Duodenal mucosa (tissue), 2 donors: Measurements from ENCODE around the gene CACNA1H.
"Not testable (repeated sequence)": the region's sequence is repeated elsewhere in the genome, so short reads cannot be mapped to it uniquely, and the experiment has no call there.

Source experiments
- H3K27ac ChIP-seq: one replicate; pipeline ENCODE4 v1.7.0; 2013; ENCODE audit warnings: low read depth, low read length
- H3K27me3 ChIP-seq, 2 donors: one replicate each; pipeline ENCODE4 v1.7.0; 2013; ENCODE audit warnings: low read length in 2 of 2, control low read depth in 1 of 2; ENCODE audit not compliant: insufficient read depth in 2 of 2, control insufficient read depth in 1 of 2
- H3K36me3 ChIP-seq, 2 donors: one replicate each; pipeline ENCODE4 v1.7.0; 2013; ENCODE audit warnings: low read length in 2 of 2, control low read depth in 1 of 2; ENCODE audit not compliant: insufficient read depth in 2 of 2, control insufficient read depth in 1 of 2
- H3K4me1 ChIP-seq, 2 donors: one replicate each; pipeline ENCODE4 v1.7.0; 2013; ENCODE audit warnings: low read length in 2 of 2, control low read depth in 1 of 2; ENCODE audit not compliant: insufficient read depth in 2 of 2, control insufficient read depth in 1 of 2
- H3K4me3 ChIP-seq, 2 donors: one replicate each; pipeline ENCODE4 v1.7.0; 2013; ENCODE audit warnings: low read length in 2 of 2, low read depth in 1 of 2
- H3K9ac ChIP-seq, 2 donors: one replicate each; pipeline ENCODE4 v1.7.0; 2013; ENCODE audit warnings: low read length in 2 of 2, low read depth in 1 of 2
- H3K9me3 ChIP-seq, 2 donors: one replicate each; pipeline ENCODE4 v1.7.0; 2013; ENCODE audit warnings: low read length in 2 of 2, control low read depth in 1 of 2; ENCODE audit not compliant: control insufficient read depth in 1 of 2

The CACNA1H gene

GRCh38 chr16:1225051-1225451, 72.1 kb downstream of the CACNA1H start, which contains the start of gene TPSG1:
Gene TPSG1 (minus strand): TSS chr16:1225268. CDS start chr16:1225252, 16 bp downstream.
- no peaks in the 10 kb centered on the region for H3K4me1 ChIP-seq
- H3K9ac ChIP-seq, result no peak within 1 kb of the TSS
- H3K27me3 ChIP-seq, result peaks cover 0 to 3% of the 10 kb centered on the region in 2 donors
- H3K4me3 ChIP-seq, result no peak within 1 kb of the TSS
- H3K36me3 ChIP-seq, result no peaks in the 10 kb centered on the region
- H3K27ac ChIP-seq, result no peak within 1 kb of the TSS
- no peaks in the 10 kb centered on the region for H3K9me3 ChIP-seq

DNA sequence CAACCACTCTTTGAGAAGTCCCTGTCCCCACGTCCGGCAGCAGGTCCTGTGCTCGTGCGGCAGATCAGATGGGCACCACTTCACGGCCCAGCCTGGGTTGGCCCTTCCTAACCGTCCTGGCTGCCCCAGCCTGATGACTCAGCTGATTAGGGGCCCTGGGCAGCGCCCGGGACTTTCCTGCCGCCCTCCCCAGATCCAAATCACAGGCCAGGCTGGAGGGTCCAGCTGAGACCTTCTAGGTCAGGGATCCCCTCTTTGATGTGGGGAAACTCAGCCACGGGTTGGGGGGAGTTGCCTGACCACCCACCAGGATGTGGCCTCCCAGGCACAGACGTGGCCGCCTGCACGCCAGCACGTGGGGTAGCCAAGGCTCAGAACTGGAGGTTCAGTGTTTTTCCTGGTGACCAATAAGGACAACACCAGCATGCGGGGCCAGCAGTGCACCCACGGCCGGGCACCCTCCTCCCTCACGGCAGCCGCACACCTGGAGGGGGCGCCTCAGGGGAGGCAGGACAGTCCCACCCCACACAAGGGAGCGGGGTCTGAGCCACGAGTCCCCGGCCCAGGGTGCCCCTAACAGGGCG, 72.9 kb downstream of the CACNA1H start:
- H3K9ac ChIP-seq, H3K9me3 ChIP-seq, H3K4me1 ChIP-seq, H3K27ac ChIP-seq, H3K36me3 ChIP-seq, H3K27me3 ChIP-seq, H3K4me3 ChIP-seq: not testable (repeated sequence)

GRCh38 chr16:1226692-1227091, 73.8 kb downstream of the CACNA1H start:
- H3K36me3 ChIP-seq, H3K4me1 ChIP-seq, H3K4me3 ChIP-seq, H3K9me3 ChIP-seq, H3K27me3 ChIP-seq, H3K27ac ChIP-seq, H3K9ac ChIP-seq: not testable (repeated sequence)

- H3K27ac ChIP-seq, H3K9me3 ChIP-seq, H3K36me3 ChIP-seq, H3K4me1 ChIP-seq, H3K9ac ChIP-seq, H3K4me3 ChIP-seq, H3K27me3 ChIP-seq: not testable (repeated sequence)
These were observed 75.3 kb downstream of the CACNA1H start for GRCh38 chr16:1228227-1228626.

DNA sequence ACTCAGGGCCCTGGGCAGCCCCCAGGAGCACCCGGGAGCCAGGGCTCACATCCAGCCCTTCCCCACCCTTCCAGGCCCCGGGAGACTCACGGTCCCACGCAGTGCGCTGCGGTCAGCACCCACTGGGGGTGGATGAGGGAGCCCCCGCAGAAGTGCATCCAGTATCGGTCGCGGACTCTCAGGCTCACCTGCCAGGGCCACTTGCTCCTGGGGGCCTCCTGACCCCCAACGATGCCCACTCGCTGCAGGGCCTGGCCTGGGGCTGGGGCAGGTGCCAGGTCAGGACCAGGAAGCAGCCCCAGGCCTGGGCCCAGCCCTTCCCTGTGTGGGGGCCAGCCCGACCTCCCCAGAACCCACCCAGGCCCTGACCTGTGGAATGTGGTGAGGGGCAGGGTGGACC, 76.6 kb downstream of the CACNA1H start:
- not testable (repeated sequence) for H3K27ac ChIP-seq, H3K36me3 ChIP-seq, H3K9ac ChIP-seq, H3K27me3 ChIP-seq, H3K9me3 ChIP-seq, H3K4me1 ChIP-seq, H3K4me3 ChIP-seq

- H3K4me1 ChIP-seq, H3K9me3 ChIP-seq, H3K27ac ChIP-seq, H3K9ac ChIP-seq, H3K36me3 ChIP-seq, H3K4me3 ChIP-seq, H3K27me3 ChIP-seq: not testable (repeated sequence)
These were observed 77.2 kb downstream of the CACNA1H start, which contains the start of gene TPSB2 for GRCh38 chr16:1230084-1230470. Gene TPSB2 (minus strand): TSS chr16:1230184. CDS start chr16:1229951, 233 bp downstream.

GRCh38 chr16:1230471-1231212, 77.7 kb downstream of the CACNA1H start:
- H3K27me3 ChIP-seq, H3K9me3 ChIP-seq, H3K9ac ChIP-seq, H3K4me3 ChIP-seq, H3K36me3 ChIP-seq, H3K27ac ChIP-seq, H3K4me1 ChIP-seq: not testable (repeated sequence)

GRCh38 chr16:1231301-1231700, 78.4 kb downstream of the CACNA1H start:
- not testable (repeated sequence) for H3K36me3 ChIP-seq, H3K4me1 ChIP-seq, H3K27ac ChIP-seq, H3K9ac ChIP-seq, H3K4me3 ChIP-seq, H3K27me3 ChIP-seq, H3K9me3 ChIP-seq

- not testable (repeated sequence) for H3K4me1 ChIP-seq, H3K9me3 ChIP-seq, H3K4me3 ChIP-seq, H3K27ac ChIP-seq, H3K9ac ChIP-seq, H3K36me3 ChIP-seq, H3K27me3 ChIP-seq
These were observed 79.3 kb downstream of the CACNA1H start for GRCh38 chr16:1232049-1232748.

- H3K36me3 ChIP-seq, H3K4me3 ChIP-seq, H3K9me3 ChIP-seq, H3K27me3 ChIP-seq, H3K9ac ChIP-seq, H3K4me1 ChIP-seq, H3K27ac ChIP-seq: not testable (repeated sequence)
These were observed 83.8 kb downstream of the CACNA1H start for GRCh38 chr16:1236659-1237058.
